Measurements from ENCODE around the gene PIGP. TPM values are rescaled to one million over a fixed set of nuclear protein-coding genes. Genes with fewer than 3 reads are reported as not detected.

Gene PIGP
- total and polyA plus RNA-seq, 10 of the 15 experiments (the other 5 are each of a cell fraction or from before 2014, with no cell fraction given): 17.0 to 65.0 (median 29.5) TPM

- TF ChIP-seq, protein P1, sequence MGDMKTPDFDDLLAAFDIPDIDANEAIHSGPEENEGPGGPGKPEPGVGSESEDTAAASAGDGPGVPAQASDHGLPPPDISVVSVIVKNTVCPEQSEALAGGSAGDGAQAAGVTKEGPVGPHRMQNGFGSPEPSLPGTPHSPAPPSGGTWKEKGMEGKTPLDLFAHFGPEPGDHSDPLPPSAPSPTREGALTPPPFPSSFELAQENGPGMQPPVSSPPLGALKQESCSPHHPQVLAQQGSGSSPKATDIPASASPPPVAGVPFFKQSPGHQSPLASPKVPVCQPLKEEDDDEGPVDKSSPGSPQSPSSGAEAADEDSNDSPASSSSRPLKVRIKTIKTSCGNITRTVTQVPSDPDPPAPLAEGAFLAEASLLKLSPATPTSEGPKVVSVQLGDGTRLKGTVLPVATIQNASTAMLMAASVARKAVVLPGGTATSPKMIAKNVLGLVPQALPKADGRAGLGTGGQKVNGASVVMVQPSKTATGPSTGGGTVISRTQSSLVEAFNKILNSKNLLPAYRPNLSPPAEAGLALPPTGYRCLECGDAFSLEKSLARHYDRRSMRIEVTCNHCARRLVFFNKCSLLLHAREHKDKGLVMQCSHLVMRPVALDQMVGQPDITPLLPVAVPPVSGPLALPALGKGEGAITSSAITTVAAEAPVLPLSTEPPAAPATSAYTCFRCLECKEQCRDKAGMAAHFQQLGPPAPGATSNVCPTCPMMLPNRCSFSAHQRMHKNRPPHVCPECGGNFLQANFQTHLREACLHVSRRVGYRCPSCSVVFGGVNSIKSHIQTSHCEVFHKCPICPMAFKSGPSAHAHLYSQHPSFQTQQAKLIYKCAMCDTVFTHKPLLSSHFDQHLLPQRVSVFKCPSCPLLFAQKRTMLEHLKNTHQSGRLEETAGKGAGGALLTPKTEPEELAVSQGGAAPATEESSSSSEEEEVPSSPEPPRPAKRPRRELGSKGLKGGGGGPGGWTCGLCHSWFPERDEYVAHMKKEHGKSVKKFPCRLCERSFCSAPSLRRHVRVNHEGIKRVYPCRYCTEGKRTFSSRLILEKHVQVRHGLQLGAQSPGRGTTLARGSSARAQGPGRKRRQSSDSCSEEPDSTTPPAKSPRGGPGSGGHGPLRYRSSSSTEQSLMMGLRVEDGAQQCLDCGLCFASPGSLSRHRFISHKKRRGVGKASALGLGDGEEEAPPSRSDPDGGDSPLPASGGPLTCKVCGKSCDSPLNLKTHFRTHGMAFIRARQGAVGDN (IDR thresholded peaks at IDR 0.05): no peak
- TF ChIP-seq ZZZ3 (IDR thresholded peaks at IDR 0.05; ENCODE audit: control insufficient read depth, insufficient read length, low read depth) (no peak), NR2C2 (IDR thresholded peaks at IDR 0.05; ENCODE audit: borderline replicate concordance, control insufficient read depth, insufficient read length, low read depth) (no peak), NFYB (IDR thresholded peaks at IDR 0.05; ENCODE audit: insufficient read depth, low read depth, low read length) (no peak), KAT2A (conservative IDR thresholded peaks at IDR 0.05; ENCODE audit: control insufficient read depth, low read depth, low read length) (no peak), ESRRA (IDR thresholded peaks at IDR 0.05; ENCODE audit: low read length) (no peak), ATF2 (IDR thresholded peaks at IDR 0.05; ENCODE audit: low read length) (no peak), PAX5 (IDR thresholded peaks at IDR 0.05; ENCODE audit: borderline replicate concordance, low read depth, low read length) (no peak), SMAD1 (IDR thresholded peaks at IDR 0.05; ENCODE audit: low read depth, partially characterized antibody) (no peak), CREM (IDR thresholded peaks at IDR 0.05; ENCODE audit: low read depth) (no peak), STAT1 (conservative IDR thresholded peaks at IDR 0.05) (no peak)
Measured at GRCh38 chr21:37095821-37096220, 22.9 kb upstream of the PIGP start (continued).
